HG02588 (cell line): Measurements from ENCODE around the gene RBM15B.
A peak's percentile ranks its signal among the peaks of the same experiment; 100 is the strongest.
"Not testable (repeated sequence)": the region's sequence is repeated elsewhere in the genome, so short reads cannot be mapped to it uniquely, and the experiment has no call there.

Experiments
- ATAC-seq: cut with Tn5 transposase; IDR thresholded peaks from one replicate; pipeline ENCODE4 v1.9.1; 2021; ENCODE audit warnings: mild to moderate bottlenecking, moderate library complexity; ENCODE audit not compliant: unreplicated experiment

Gene RBM15B

DNA sequence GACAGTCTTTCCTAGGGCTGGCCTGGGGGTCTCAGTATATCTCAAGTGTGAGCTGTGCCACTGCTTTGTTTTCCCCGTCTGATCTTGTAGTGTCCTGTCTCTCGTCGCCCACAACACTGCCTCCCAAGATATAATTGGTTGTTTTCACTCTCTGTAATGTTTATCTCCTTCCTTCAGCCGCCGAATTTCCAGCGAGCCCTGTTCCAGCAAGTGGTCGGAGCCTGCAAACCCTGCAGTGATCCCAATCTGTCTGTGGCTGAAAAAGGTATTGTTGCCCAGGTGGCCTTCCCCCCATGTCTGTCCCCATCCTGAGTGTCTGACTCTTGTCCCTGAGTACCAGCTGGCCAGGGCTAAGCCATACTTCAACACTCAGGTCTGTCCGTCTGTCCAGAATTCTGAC lies 15.5 kb upstream of the RBM15B start:
- ATAC-seq, result no peak

DNA sequence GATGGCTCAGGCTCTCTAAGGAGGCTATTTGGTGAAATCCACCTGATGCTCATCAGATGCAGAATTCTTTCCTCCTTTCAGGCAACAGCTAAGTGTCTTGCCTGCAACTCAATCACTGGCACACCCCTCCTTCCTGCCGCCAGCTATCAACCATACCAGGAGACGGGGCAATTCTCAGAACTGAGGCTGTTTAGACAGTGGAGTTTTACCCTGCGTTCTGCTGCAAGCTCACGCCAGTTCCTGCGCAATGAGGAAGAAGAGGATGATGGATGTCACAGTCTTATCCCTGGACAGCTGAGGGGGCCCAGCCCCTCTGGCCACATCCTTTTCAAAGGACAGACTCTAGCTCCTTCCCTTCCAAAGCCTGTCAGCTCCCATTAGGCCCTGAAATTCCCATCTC lies 13.0 kb upstream of the RBM15B start:
- no peak for ATAC-seq

DNA sequence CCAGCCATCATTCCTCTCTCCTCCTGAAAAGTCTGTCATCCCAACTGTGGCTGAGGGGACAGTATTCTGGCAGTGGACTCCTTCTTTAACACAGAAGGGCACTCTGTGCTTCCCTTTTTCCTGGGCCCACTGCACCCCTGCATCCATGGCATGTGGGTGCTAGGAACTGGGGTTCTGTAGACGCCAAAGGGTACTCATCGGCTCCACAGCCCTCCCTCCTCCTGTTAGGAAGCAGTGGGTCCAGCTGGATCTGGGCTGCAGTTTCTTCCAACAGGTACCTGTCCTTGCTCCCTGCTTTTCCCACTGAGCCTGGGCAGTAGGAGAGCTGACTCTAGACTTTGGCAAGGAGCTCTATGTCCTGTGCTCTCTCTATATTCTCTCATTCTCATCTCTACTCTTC lies 12.4 kb upstream of the RBM15B start:
- no peak for ATAC-seq

DNA sequence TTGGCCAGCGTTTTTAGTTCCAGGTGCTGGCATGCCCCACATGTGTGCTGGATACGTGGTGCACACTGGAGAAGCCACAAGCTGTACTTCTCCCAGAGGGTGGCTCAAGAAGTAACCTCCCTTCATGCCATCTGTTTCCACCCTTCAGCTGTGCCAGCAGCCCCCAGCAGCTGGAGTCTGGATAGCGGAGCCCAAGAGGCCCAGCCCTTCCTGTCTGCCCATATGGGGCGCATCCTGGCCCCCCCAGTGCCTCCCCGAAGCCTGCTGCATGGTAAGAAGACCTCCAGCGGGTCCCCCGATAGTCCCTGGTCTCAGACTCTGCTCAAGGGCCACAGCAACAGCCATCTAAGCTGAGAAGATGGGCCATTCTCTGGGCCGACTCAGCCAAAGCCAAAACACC lies 11.8 kb upstream of the RBM15B start:
- no peak for ATAC-seq

DNA sequence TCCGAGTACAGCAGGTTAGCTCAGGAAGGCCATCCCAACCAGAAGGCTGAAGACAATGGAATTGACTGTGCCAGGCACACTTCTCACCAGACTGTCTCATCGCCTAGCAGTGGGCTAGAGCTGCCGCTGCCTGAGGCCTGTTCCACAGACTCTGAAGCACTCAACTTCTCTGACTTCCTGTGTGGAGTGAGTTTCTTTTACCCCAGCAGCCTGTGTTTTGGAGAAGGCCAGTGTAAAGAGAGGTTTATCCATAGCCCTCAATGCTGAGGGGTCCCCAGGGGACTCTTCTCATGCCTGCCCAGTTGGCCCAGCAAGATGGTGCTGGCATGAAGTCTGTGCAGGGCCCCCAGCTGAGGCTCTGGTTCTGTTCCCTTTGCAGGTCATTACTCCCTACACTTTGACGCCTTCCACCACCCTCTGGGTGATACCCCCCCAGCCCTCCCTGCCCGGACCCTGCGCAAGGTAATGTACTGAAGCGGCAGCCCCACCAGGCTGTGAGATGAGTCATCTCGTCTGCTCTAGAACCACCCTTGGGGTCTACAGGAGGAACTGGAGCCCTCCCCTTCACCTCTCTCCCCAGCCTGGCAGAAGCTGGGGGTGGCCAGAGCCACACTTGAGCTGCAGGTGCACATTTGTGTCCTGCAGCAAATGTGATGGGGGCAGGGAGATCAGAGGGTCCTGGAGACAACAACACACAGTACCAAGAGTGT lies 11.2 kb upstream of the RBM15B start:
- no peak for ATAC-seq

DNA sequence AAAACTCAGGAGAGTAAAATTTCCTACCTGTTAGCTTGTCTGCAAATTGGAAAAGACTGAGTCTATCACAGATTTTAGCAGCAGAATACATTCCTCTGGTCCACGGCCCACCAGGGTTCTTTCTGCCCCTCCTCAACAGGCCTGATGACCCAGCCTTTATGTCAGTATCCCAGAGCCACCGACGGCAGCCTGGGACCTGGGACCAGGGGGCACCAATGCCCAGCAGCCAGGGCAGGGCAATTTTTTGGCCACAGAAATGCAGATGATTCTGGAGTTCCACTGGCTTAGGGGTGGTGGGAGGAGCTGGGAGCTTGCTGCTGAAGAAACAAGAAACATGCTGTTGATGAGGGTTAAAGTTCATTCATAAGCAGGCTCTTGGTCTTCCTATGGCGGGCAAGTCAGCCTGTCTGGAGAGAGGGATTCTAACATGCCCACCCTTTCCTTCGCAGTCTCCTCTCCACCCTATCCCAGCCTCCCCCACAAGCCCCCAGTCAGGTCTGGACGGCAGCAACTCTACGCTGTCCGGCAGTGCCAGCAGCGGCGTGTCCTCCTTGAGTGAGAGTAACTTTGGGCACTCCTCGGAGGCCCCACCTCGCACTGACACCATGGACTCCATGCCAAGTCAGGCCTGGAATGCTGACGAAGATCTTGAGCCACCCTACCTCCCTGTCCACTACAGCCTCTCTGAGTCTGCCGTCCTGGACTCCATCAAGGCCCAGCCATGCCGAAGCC lies 10.3 kb upstream of the RBM15B start:
- ATAC-seq, result no peak

DNA sequence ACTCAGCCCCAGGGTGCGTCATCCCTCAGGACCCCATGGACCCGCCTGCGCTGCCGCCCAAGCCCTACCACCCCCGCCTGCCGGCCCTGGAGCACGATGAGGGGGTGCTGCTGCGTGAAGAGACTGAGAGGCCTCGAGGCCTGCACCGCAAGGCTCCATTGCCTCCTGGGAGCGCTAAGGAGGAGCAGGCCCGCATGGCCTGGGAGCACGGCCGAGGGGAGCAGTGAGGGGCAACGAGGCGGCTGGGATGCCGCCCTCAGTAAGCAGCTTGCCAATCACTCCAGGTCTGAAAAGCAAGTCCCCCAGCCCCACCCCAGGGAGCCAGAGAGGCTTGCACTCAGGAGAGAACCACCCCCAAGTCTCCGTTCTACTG lies 9.8 kb upstream of the RBM15B start:
- ATAC-seq, result no peak

DNA sequence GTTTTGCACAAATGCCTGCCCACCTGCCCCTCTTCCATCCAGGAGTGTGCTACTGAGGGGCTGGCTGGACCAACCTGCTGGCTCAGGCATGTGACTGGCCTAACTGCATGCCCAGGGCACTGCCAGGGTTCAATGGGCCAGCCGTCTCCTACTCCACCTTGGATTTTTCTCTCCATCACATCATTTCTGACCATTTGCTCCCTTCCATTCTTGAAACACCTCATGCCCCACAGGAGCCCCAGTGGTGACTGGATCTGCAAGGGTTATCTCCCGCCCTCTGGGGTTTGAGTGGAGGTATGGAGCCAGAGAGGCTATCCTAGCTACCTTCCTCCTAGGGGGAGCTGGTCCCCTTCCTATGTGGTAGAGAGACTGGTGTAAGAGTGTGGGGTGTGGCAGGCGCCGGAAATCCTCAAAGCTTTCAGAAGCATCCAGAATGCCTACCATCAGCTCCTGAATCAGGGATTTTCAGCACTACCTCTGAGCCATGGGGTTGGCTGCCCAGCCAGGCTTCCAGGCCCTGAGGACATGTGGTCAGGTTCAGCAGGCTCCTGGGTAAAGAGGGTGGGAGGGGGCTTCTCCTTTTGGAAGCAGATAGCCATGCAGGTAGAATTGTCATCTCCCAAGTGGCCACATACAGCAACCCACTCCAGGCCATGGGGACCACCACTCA lies 8.9 kb upstream of the RBM15B start:
- no peak for ATAC-seq

DNA sequence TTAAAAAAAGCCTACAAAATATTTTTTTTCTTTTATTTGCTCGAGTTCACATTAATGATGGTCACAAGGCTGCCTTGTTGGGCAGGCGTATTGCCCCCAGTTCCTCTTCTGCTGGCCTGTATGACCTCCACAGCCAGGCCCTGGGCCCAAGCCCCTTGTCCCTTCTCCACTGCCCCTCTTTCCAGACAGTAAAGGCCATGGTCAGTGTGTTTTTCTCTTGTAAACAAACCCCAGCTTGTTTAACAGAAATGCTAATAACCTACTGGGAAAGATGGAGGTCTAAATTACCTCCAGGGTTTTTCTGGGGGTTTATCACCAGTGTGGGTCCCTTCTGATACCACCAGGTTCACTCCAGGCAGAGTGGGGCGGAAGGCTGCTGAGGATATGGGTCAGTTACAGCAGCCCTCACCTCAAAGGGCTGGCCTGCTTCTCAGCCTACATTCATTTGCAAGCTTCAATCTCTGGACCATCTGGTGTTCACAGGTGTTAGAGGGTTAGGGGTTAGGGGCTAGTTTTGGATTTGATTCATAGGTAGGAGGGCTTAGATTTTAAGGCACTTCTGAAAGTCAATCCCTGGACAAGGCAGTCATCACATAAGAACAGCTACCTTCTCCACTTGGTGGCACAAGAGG lies 8.0 kb upstream of the RBM15B start:
- ATAC-seq, result no peak

DNA sequence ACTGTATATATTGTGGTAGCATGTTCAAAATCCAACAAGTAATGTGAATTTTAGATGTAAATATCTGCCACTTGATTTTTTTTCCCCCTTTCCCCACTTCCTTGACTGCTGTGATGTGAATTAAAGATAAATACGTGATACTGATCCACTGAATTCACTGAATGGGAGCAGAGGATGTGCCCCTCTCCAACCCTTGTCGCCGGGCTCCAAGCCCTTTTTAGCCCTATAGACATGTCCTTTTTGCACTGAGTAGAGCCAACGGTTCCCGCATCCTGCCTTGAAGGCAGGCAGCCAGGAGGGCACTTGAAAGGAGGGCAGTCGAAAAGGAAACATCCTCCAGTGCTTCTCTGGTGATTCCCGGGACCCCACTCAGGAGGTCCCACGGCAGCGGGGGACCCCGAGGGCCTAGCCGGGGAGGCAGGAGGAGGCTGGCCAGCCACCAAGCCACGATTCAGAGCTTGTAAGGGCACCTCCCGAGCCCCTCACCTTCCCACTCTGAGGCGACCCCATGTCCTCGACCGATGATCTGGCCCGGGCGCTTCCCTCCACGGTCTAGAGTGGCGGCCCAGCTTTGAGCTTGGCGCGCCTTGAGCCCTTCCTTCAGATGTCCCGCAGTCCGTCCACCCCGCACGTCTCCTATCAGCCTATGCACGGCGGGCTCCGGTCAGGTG lies 6.9 kb upstream of the RBM15B start:
- peak; percentile 4 for ATAC-seq

DNA sequence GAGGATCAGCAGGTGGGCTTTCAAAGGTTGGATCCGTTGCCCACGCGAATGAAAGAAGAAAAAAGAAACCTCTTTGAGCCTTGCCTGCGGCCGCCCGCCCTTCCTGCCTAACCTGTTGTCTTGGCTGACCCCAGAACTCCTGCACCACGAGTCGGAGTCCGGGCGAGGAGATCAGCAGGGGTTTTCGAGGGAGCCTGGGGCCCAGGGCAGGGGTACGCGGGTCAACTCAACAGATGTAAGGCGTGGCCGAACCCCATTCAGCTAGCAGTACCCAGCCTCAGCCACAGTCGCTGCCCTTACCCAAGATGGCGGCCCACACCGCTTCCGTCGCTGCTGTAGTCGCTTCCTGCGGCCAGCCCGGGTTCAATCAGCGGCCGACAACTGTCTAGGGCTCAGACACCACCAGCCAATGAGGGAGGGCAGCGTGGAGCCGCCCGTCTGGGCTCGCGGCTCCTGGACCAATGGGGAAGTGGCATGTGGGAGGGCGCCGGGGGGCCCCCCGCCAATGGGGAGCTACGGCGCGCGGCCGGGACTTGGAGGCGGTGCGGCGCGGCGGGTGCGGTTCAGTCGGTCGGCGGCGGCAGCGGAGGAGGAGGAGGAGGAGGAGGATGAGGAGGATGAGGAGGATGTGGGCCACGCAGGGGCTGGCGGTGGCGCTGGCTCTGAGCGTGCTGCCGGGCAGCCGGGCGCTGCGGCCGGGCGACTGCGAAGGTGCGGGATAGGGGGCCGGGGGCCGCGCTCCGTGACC lies 6.2 kb upstream of the RBM15B start, which contains the start of gene MANF:
TSS of gene MANF (plus strand) at position 566 of the 748 bp plus-strand sequence. CDS start at position 618, 52 bp downstream.
- ATAC-seq, result peak; percentile 97

DNA sequence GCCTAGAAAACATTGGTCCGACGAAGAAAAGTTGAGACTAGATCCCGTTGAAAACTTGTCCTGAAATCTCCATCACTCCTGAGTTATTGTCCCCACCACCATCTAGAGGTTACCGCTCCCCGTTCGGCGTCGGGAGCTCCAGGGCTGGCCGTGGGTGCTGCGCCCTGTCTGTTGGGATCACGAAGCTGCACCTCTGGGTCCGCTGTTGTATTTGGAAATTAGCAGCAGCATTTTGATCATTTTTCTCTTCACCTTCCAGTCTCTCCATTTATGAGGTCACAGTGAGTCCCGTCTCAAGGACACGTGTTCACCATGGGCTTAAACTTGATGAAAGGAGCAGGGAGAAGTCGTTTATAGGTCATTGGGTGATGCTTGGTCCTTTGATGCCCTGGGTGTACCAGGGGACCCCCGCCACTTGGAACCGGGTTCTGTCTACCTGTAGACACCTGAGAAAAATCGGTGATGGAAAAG lies 5.4 kb upstream of the RBM15B start:
- ATAC-seq, result no peak

DNA sequence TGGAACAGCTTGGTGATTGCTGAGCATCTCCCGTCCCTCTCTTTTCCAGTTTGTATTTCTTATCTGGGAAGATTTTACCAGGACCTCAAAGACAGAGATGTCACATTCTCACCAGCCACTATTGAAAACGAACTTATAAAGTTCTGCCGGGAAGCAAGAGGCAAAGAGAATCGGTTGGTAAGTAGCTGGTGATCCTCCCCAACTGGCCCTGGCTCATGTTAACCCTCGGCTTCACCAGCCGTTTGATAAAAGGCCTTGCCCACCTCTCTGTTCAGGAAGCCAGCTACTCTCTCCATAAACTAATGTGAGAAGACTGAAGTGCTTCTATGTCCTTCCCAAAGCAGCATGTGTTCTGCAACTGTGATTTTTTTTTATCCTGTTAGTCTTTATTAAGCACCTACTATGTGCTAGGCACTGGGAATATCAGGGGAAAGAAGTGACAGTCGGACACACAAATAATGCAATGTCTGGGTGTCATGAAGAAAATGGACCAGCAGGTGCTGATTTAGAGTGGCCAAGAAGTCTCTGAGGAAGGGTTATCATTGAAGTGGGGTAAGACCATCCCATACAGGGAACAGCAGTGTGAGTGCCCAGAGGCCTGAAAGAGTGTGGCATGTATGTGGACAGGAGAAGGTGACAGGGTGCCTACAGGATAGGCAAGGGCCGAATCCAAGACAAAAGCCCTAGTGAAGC lies 4.8 kb upstream of the RBM15B start:
- ATAC-seq, result no peak

DNA sequence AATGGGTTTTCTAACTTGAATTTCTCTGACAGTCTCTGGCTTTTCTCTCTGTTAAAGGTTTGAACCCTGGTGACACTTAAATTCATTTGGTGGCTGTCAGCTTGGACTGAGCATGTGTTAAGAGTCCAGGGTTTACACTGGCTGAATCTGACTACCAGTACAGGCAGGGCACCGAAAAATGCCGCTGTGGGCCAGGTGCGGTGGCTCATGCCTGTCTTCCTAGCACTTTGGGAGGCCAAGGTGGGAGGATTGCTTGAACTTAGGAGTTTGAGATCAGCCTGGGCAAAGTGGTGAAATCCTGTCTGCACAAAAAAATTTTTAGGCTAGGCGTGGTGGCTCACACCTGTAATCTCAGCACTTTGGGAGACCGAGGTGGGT lies 4.2 kb upstream of the RBM15B start:
- ATAC-seq, result no peak

DNA sequence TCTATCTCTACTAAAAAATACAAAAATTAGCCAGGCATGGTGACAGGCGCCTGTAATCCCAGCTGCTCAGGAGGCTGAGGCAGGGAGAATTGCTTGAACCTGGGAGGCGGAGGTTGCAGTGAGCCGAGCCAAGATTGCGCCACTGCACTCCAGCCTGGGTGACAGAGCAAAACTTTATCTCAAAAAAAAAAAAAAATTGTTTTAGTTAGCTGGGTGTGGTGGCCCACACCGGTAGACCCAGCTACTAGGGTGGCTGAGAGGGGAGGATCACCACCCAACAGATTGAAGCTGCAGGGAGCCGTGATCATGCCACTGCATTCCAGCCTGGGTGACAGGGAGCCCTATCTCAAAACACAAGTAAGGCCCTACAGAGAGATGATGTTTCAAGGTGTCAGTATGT lies 3.8 kb upstream of the RBM15B start:
- not testable (repeated sequence) for ATAC-seq

DNA sequence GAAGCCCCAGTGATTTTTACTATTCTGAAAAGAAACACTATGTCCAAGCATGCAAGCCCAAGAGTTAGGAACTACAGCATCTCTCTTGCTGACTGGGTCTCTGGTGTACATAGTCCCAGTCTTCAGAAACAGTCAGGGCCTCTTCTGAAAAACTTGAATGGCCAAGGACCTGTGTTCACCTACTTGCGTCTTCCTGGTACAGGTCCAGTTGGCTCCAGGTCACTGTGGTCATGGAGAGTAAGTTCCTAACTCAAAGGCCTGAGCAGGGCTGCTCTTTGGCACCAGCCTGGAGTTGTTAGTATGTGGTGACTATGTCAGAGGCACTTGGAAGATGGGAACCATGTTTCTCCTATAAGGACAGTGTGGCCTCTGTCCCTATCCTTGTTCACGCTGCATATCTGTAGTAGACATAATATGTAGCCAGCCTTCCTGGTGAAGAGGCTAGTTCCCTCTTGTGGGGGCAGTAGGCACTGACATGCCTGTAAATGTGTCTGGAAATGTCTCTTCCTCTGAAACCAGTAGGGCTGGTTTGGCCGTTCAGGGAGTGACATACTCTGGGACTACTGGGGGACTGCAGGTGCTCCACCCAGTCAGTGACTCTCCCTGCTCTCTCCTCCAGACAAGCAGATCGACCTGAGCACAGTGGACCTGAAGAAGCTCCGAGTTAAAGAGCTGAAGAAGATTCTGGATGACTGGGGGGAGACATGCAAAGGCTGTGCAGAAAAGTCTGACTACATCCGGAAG lies 2.6 kb upstream of the RBM15B start:
- ATAC-seq, result no peak

DNA sequence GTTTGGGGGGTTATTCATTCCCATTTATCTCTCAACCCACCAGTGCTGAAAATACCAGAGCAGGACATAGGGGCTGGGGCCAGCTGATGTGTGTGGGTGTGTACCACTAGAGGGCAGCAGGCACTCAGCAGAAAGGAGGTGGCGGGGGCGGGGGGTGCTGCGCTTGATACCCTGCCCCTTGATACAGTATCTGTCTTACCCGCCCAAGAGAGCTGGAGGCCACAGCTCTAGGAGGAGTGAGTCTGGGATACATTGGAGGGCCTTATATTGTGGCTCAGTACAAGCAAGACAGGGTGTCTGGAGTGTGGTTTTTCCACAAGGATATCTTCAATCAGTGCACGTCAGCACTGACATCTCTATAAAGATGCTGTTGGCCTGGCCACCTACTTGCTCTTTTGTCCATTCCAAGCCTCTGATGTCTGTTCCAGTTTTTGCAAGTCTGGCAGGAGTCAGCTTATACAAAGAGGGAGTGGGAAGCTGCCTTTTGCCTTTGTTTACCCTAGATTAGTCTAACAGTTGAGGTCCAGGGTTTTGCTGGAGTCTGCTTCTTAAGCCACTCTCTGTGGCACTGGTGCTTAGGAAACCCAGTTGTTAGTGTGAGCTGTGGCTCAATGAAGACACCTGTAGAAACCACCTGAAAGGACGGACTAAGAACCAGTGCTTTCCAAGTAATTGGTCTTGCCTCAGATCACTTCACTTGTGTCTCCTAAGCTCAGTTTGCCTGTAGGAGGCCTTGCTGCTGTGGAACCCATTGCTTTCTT lies 1.5 kb upstream of the RBM15B start:
- ATAC-seq, result no peak
